GM19351 (cell line): Measurements from ENCODE around the gene EGLN2.
"Not testable (repeated sequence)": the region's sequence is repeated elsewhere in the genome, so short reads cannot be mapped to it uniquely, and the experiment has no call there.

Experiments used
- ATAC-seq: cut with Tn5 transposase; IDR thresholded peaks from one replicate; pipeline ENCODE4 v1.9.1; 2021; ENCODE audit warnings: mild to moderate bottlenecking, moderate library complexity; ENCODE audit not compliant: unreplicated experiment

EGLN2 gene

DNA sequence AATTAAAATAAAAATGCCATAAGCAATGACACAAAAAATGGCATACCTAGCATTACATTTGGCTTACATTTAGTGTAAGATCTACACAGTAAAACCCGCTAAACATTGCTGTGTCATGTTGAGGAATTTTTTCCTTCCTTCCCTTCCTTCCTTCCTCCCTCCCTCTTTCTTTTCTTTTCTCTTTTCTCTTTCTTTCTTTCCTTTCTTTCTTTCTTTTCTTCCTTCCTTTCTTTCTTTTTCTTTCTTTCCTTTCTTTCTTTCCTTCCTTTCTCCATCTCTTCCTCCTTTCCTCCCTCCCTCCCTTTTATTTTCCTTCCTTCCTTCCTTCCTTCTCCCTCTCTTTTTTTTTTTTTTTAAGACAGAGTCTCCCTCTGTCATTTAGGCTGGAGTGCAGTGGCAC is 39.5 kb downstream of the EGLN2 start:
- not testable (repeated sequence) for ATAC-seq

DNA sequence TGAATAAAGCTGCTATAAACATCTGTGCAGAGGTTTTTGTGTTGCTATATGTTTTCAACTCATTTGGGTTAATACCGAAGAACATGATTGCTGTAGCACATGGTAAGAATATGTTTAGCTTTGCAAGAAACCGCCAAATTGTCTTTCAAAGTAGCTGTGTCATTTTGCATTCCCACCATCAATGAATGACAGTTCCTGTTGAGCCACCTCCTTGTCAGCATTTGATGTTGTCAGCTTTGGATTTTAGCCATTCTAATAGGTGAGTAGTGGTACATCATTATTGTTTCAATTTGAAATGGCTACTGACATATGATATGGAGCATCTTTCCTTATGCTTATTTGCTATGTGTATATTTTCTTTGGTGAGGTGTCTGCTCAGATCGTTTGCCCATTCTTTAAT is 43.0 kb downstream of the EGLN2 start:
- ATAC-seq, result not testable (repeated sequence)

DNA sequence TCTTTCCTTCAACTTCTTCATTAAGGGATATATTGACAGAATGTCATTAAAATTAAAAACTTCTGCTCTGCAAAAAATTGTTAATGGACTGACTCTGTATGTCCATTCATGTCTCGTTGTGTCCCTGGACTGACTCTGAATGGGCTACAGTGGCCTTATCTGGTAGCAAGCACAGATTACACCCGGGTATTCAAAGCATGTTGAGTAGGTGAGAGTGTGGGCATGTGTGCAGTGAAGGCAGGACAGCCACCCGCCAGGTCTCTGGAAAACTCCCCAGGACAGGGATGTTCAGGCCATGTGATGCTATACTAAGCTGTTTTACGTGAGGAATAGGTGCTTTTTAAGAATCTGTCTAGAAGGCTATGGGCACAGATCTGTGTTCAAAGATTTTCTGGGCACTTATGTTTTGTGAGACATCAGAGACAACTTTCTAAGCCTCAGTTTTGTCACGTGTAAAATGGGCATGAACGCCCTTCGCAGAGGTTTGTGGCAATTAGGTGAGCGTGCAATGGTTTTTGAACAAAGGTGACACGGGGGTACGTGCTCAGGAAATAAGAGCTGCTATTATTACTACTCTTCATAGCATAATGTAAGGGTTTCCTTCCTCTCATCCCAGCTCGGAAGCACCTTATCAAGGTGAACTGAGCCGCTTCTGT is 44.1 kb downstream of the EGLN2 start:
- not testable (repeated sequence) for ATAC-seq

DNA sequence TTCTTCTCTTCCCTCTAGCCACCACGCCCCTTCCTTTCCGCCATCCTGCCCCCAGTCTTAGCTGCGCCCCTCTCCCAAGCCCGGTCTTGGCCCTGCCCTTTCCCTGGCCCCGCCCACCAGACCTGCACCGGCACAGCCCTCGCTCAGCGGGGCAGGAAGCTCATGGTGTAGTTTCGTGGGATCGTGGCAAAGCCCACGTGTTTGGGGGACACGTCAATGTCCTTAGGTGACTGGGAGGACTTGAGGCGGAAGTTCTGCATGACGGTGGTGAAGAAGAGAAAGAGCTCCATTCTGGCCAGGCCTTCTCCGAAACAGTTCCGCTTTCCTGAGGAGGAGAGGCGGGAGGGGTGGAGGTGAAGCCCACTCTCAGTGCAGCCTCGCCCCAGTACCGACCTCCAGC is 44.7 kb downstream of the EGLN2 start:
- ATAC-seq, result not testable (repeated sequence)

DNA sequence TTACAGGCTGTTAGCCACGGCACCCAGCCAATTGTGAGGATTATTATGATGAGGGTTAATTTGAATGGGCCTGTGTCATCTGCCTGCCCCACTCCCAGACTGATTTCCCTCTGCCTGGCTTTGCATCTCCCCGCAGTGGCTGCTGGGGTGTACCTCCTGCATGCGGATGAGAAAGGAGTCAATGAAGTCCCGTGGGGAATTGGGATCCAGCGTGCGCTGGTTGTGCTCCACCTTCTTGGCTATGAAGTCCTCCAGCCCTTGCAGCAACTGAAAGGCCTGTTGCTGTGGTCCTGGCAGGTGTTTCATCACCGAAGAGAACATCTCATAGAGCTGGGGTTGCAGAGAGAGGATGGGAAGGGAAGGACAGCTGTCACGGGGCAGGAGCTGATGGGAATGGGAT is 47.7 kb downstream of the EGLN2 start:
- not testable (repeated sequence) for ATAC-seq

DNA sequence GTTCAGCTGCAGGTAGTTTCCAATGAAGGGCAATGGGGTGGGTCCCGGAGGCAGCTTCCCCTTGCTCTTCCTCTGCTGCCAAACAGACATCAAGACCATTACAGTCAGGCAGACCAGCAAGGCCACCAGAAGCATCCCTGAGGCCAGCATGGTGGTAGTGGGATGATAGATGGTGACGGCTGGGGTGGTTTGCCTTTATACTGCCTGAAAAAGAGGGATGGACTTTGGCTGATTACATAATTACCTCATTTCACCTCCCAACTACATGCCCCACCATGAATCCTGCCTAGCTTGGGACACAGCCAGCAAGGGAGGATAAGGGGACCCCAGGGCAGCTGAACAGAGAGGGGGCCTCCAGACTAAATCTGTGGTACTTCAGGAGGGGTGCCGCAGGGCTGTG is 51.3 kb downstream of the EGLN2 start, which contains the start of gene CYP2A6:
CYP2A6 (minus strand) TSS at position 171 of the 400 bp plus-strand sequence; CDS start at position 150, 21 bp downstream.
- not testable (repeated sequence) for ATAC-seq

DNA sequence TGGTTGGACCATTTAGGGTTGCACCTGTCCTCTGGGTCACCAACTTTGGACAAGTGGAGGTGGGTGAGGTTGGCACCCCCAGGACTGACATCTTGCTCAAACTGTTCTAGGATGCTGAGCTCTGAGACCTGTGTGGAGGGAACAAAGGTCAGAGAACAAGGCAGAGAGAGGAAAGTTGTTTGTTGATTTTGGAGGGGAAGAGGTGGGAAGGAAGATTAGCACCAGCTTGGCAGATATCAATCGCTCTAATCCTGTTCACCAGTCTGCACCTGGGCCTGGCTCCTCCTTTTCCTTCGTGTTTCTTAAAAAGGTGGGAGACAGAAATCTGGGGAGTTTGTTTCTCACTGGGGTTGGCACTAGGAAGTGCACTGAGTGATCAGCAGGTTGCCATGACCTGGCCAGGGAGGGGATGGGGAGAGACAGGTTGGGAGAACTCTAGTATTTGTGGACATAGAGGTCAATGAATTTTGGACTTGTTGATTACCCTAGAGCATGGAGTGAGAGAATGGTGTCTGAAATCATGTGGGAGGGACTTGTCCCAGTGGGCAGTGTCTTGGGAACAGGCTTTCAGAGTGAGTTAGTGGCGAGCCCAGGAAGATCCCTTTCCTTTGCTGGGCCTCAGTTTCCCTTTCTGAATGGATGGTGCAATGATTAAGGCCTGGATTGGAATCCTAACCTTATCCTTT is 53.6 kb downstream of the EGLN2 start:
- ATAC-seq, result not testable (repeated sequence)
